Stimulated activated CD4-positive, alpha-beta T cell treated with anti-CD3 and anti-CD28 coated beads, Interleukin-12 subunit alpha, Interleukin-12 subunit beta, amount 100 ng/mL, for 4 hours (primary cell): Measurements from ENCODE around the gene GNA12.

Source experiments
- DNase-seq: peaks from one replicate; pipeline ENCODE4 v3.0.0-alpha.2; 2020

GNA12 gene

DNA sequence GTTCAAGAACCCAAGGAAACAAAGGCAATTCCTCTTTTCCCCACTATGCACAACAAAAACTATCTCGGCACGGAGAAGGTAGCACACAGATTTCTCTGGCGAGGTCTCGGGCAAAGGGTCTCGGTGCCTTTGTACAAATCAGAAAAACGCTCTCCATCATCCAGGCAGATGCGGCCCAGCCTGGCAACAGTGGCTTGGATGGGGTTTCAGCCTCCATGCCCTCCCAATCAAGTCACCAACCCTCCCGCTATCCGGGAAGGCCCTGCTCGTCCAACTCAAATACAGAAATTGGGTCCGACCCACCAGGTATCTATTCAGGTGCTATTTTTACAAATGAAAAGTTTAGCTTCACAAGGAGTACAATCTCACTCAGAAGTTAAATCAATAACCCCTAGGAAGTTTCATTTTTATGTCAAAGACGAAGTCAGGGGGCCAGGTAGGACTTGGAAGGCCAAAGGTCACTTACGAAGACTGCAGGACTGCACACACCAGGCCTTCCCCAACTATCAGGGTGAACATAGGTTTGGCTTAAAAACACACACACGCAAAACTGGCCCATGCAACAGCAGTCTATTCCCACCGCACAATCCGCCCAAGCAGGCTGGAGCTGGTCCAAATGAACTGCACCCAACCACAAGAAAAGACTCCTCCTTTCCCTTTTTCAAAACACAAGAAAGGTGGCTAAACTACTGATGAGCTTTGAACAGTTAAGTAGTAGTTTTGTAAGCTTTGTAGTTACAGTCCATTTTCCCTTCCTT is 43.0 kb downstream of the GNA12 start:
- no peak for DNase-seq

DNA sequence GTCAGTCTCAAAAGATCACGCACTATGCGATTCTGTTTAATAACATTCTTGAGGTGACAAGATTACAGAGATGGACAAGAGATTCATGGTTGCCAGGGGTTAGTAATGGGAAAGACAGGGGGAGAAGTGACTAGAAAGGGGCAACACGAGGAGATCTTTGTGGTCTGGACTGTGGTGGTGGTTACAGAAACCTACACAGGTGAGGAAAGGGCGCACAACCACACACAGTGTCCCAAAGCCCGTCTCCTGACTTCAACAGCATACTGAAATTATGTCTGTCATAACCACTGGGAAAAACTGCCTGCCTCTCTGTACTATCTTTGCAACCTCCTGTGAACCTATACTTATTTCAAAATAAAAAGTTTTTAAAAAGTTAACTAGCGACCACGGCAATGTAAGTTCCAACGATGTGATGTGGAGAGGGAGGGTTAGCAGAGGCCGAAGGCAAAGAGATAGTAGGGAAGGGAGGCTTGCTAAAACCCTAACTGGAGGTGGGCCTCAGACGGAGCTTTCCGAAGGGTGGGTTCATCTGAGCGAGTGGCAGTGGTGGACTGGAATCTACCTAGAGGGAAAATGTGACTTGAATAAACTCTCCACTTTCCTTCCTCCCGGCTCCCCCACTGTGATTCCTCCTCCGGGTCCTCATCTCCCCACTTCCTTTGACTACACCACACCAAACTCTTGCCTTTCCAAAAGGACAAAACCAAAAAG is 43.7 kb downstream of the GNA12 start:
- DNase-seq, result no peak

DNA sequence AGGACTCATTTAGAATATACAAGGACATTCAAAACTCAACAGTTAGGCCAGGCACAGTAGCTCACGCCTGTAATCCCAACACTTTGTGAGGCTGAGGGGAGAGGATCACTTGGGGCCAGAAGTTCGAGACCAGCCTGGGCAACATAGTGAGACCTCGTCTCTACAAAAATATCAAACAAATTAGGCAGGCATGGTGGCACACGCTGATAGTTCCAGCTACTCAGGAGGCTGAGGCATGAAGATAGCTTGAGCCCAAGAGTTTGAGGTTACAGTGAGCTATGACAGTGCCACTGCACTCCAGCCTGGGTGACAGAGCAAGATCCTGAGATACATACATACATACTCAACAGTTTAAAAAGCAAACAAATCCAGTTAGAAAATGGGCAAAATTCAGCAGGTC is 44.9 kb downstream of the GNA12 start:
- no peak for DNase-seq

DNA sequence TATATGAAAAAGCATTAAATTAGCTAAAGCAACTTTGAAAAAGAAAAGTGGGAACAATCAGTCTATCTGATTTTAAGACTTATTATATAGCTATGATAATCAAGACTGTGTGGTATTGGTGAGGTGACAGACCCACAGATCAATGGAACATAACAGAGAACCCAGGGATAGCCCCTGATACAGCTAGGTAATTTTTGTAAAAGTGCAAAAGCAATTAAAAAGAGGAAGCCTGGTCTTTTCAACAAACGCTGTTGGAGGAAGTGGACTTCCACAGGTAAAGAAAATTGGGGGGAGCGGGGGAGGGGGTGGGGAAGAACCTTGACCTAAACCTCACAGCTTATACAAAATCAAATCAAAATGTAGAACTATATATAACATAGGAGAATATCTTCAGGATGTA is 45.4 kb downstream of the GNA12 start:
- DNase-seq, result no peak

DNA sequence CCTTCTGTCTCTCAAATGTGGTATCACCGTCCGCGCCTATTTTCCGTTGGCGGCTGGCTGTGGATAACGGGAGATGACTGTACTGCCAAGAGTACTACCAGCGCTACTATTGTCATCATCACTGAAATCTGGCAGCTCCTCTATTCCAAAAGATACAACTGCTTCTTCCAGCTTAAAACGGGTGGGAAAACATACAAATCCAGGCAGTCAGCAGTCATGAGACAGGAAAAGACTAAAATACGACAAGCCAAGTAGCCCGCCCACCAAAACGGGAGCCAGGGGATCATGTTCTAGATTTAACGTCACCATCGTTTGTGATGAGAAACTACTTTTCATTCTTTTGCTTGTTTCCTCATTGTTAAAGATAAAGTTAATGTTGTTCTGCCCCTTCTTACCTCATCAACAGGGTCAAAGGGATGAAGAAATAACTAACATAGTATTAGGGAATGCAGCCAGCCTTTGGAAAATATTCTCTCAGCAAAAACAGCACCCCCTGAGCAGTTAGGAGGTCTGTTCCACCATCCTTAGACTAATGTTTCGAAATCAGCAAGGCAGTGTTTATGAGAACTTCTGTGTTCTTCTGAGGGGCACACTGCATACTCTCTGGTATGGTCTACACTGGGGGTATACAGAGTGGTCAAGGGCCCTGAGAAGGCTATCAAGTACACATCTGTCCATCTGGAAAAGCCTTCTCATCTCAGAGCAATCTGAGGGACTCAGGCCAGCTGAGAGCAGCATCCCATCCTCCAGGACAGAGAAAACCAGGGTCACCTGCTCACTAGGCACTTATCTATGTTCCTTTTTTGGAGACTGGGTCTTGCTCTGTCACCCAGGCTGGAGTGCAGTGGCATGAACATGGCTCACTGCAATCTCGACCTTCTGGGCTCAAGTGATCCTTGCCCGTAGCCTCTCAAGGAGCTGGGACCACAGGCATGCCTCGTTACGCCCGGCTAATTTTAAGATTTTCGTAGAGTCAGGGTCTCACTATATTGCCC is 47.5 kb downstream of the GNA12 start:
- no peak for DNase-seq

DNA sequence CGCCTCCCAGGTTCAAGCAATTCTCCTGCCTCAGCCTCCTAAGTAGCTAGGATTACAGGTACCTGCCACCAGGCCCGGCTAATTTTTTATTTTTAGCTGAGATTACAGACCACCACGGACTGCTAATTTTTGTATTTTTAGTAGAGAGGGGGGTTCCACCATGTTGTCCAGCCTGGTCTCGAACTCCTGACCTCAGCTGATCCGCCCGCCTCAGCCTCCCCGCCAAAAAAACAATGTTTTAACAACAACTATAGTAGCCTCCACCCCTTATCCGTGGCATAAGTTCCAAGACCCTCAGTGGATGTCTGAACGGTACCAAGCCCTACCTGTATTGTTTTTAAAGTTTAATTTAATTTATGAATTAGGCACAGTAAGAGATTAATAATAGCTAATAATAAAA is 48.2 kb downstream of the GNA12 start:
- DNase-seq, result no peak

DNA sequence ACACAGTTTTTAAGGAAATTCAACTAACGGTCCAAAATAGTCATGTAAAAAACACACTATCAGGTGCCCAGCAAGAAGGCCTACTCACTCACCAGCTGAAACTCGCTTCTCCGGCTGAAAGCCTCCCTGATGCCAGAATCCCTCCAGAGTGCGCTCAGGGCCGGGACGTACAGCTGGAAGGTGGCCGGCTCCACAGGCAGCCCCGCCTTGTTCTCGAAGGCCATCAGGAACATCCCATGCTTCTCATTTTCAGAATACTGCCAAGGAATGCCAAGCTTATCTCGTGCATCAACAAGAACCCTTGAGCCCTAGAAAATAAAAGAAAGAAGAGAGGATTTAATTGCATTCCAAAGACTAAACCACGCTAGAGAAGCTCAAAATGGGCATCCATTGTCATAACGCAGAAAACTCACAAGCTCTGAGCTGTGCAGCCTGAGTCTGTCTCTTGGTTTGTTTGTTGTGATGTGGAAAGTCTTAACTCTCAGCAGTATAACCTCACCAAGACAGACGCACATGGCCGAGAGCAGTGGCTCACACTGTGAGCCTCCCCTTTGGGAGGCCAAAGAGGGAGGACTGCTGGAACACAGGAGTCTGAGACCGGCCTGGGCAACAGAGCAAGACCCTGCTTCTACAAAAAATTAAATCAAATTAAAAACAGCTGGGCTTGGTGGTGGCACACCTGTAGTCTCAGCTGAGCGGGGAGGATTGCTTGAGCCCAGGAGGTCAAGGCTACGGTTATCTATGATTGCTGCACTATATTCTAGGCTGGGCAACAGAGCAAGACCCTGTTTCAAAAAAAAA is 49.1 kb downstream of the GNA12 start:
- DNase-seq, result no peak

DNA sequence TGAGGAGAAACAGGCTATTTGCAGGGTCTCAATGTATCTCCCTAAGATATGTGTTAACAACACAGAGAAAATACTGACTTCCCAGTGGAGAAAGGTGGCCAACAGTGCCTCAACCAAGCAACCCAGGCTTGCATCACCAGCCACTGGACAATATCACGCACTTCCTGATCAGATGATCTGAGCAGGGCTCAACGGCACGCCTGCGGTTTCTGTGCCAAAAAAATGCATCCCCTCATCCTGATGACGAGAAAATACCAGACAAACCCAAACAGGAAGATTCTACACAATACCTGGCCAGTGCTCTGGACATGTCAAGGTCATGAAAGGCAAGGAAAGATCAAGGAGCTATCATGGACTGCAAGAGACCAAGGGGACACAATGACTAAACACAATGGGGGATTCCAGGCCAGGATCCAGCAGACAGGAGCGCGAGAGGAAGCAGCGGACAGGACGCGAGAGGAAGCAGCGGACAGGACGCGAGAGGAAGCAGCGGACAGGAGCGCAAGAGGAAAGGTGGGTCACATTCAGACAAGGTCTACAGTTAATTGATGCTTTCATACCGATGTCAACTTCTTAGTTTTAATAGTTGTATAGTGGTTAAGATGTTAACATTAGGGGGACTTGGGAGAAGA is 51.1 kb downstream of the GNA12 start:
- no peak for DNase-seq

DNA sequence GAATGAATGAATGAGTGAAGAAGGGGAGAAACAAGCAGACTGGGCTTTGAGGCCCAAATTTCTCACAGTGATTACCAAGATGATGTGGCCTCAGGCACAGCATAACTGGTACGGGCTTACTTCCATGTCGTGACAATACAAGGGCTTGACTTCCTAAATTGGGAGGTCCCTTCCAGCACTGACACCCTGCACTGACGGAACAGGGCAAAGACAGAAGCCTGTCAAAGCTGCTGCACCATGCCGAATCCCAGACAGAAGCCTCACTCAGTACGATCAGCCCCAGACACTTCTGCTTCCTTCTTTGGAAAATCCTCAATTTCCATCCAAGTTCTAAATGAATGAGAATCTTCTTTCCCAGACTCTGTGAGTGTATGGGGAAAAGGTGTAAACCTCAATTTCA is 51.9 kb downstream of the GNA12 start:
- DNase-seq, result no peak

DNA sequence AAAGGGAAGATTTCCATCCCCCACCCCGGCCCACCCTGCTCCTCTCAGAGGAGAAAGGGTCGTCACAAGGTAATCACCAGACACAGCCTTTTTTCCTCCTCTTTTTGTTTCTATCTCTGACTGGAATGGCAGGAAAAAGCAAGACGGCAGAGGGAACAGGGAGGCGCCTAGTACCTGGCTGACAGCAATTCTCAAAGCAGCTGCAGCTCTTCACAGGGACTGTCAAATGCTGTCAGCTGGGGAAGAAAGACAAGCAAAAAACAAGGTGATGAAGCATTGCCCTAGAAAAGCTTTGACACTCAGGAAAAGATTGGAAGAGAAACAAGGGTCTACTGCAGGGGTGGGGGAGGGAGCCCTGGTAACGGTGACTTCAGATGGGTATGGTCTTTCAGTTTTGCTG is 52.7 kb downstream of the GNA12 start:
- DNase-seq, result no peak

DNA sequence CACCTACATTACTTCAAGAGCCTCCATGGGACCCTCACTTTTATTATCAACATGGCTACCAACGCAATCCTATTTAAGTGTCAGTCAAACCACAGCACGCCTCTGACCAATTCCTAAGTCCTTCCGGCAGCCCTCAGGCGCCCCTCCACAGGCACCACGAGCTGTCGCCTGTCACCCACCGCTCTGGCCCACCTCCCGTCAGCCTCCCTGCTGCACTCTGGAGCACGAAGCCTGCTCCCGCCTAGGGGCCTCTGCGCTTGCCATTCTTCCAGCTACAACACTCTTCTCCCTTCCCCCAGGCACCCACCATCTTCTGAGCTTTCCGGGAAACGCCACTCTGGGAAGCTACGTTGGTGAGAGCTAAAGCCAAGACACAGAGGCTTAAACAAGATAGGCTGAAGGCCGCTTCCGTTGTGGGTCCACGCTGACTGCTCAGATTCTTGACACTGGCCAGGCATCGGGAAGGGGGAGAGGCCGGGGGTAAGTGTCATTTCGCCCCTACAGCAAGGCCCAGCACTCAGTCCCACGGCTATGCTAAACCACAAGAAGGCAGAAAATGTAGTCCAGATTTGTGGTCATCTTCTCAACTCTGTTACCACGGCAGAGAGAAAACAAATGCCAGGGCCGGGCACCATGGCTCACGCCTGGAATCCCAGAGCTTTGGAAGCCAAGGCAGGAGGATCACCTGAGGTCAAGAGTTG is 56.7 kb downstream of the GNA12 start:
- DNase-seq, result no peak

DNA sequence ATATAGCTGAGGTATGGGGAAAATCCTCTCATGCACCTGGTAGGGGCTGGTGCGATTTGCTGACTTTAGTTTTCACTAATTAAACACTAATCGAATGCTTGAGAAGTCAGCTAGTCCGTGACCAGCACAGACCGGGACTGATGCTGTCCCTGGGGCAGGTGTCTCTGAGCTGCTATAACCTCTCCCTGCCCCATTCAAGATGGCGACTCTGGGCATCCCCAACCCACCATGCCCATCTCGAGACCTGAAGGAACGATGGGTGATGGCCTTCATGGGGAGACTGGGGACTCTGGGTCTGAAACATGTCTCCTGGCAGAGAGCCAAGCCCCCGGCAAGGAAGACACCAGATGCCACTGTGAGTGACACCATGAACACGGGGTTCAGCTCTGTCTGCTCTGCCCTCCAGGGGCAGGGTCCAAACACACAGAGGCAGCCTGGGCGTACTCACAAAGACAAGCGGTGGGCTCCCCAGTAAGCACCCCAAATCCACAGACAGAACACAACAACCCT is 57.4 kb downstream of the GNA12 start:
- DNase-seq, result no peak

DNA sequence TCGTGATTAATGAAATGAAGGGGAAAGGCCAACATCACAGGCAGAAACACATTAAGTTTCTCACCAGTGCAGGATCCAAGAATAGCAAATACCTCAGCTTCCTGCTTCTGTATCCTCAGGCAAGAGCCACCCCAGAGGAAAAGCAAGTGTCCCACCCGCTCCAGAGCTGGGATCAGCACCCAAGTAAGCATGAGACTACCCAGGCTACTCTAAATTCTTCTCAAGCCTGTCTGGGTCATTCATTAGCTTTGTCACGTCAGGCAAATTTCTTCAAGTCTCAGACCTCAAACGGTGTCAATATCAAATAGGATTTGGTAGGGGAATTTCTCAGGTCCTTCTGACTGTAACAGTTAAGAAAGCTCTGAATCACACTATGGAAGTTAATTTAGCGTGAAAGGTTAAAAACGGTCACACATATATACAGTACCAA is 59.0 kb downstream of the GNA12 start:
- no peak for DNase-seq

DNA sequence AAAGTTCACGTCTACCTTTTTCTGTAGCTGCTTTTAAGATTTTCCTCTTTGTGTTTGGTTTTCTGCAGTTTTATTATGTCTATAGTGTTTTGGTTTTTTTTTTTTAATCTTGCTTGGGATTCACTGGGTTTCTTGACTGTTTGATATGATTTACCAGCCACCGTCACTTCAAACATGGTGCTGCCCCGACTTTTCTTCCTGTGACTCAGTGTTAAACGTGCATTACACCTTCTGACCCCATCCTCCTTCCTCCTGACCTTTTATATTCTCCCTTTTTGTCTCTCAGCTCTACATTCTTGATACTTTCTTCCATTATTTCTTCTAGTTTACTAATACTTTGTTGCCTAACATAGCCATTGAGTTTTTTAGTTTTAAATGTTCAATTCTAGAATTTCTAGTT is 61.5 kb downstream of the GNA12 start:
- no peak for DNase-seq

DNA sequence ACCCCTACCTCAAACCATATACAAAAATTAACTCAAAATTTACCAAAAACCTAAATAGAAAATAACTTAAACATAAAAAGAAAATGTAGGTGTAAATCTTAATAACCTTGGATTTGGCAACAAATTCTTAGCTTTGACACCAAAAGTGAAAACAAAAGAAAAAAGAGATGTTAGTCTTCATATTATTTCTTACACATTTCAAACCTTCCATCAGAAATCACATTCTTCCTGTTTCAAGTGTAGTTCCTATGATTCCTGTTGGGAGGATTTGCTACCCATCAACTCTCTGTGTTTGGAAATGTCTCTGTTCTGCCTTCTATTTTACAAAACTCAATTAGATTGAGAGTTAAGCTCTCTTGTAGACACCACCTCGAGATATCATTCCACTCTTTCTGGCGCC is 62.0 kb downstream of the GNA12 start:
- DNase-seq, result no peak

DNA sequence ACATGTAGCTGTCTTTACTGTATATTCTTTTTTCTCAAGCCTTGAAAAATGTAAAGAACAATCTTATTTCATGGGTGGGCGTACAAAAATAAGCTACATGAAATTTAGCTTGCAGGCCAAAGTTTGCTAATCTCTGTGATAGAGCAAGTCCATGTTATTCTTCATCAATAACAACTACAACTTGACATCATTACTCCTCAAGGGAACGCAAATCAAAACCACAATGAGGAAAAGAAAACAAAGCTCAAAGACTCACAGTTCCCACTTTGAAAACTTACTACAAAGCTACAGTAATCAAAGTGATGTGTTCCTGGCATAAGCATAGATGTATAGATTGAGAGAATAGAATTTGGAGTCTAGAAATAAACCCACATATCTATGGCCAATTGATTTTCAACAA is 62.5 kb downstream of the GNA12 start:
- no peak for DNase-seq

DNA sequence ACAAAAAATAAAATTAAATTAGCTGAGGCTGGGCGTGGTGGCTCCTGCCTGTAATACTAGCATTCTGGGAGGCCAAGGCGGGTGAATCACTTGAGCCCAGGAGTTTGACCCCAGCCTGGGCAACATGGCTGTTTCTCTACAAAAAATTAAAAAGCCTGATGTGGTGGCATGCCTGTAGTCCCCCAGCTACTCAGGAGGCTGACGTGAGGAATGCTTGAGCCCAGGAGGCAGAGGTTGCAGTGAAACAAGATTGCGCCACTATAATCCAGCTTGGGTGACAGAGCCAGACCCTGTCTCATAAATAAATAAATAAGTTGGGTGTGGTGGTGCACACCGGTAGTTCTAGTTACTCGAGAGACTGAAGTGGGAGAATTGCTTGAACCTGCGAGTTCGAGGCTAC is 65.1 kb downstream of the GNA12 start:
- no peak for DNase-seq

DNA sequence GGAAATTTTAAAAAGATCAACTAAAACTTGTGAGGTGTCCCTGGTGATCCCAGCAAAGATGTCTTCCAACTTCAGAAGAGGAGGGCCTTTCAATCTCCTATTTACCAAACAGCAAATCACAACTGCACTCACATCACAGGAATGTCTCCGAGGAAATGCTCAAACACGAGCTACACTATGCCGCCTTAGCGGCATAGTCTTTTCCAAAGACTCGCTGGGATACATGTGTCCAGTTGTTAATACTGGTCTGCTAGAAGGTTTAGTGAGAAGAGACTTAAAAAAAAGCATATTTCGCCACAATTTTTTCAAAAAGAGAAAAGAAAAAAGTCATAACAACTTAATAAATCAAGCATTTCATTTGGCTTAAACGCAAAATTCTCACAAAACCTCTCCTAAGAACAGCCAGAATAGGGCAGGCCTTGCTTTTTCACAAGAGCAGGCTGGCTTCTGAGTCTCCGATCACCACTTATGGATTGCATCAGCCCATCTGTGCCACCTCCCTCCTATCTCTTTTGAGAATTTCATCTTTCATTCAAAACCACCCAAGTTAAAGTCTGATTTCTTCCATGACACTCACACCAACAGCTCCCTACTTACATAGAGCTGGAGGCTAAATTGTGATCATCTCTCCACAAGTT is 66.1 kb downstream of the GNA12 start:
- DNase-seq, result no peak

DNA sequence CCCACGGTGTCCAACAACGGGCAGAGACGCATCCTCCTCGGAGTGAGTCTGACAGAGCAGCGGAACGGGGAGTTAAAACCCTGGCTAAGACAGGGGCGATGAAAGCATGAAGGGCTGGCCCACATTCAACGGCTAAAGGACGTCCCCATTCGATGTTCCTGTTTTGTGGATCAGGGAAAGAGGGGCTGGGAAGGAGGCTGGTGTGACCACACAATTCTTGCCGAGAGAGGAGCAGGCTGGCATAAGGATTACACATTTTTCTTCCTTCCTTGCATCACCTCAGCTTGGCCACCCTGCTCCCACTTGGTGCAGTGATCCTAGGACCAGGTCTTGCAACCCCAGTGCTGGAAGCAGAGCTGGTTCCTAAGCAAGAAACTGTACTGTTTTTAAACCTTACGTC is 67.7 kb downstream of the GNA12 start:
- DNase-seq, result no peak

DNA sequence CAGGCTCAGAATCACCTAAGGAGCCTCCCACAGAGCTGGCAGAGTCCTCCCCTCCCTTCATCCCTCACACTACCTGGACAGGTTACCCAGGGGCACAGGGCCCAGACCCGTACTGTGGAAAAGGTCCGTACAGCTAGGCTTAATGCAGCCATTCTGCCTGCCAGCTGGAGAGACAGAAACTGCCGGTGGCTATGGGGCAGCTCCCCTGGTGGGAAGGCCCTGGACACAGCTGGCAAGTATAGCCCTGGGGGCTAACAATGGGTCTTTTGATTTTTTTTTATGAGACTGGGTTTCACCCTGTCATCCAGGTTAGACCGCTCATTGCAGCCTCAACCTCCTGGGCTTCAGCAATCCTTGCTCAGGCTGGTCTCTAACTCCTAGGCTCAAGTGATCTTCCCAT is 68.3 kb downstream of the GNA12 start:
- DNase-seq, result no peak

DNA sequence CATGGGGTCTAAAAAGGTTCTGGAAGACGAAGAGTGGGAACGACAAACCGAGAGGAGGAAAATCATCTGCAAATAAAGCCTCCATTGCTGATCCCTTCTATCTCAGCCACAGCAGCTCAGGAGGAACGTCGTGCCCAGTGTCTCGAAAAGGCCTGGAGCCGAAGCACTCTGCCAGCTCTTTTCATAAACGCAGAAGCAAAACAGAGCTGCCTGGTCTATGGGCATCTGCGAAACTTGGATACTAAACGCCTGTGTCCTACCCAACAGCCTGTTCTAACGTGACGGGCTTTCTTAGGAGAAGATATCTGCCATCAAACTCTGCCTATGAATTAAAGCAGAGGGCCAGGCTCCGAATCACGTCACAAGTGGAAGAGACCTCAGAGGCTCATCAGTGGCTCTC is 68.7 kb downstream of the GNA12 start:
- DNase-seq, result no peak
